Gastroesophageal sphincter (tissue), 4 donors: ENCODE results near the gene PARD6B. TPM values are rescaled to one million over a fixed set of nuclear protein-coding genes. Genes with fewer than 3 reads are reported as not detected.
"Not testable (repeated sequence)": the region's sequence is repeated elsewhere in the genome, so short reads cannot be mapped to it uniquely, and the experiment has no call there.

Source experiments
- ATAC-seq: fragments of 150-250 bp; one replicate; pipeline ENCODE4 v1.9.1; 2016; ENCODE audit warnings: mild to moderate bottlenecking, moderate library complexity
- H3K27ac ChIP-seq, 4 donors: fragments of 200-600 bp; sonication (generic) in 3 of 4; 1 replicate in 3 of 4; 2 replicates in 1 of 4; pipeline ENCODE4 v1.5.1; 2016 to 2019
- H3K27me3 ChIP-seq: fragments of 200-600 bp; sonication (generic); one replicate; pipeline ENCODE4 v1.5.1; 2019
- H3K36me3 ChIP-seq, 2 donors: fragments of 200-600 bp; sonication (generic); one replicate each; pipeline ENCODE4 v1.5.1; 2019; ENCODE audit warnings: control low read depth in 1 of 2
- H3K4me1 ChIP-seq, 3 donors: fragments of 200-600 bp; sonication (generic); 1 replicate in 2 of 3; 2 replicates in 1 of 3; pipeline ENCODE4 v1.5.1; 2016 to 2019; ENCODE audit warnings: control low read depth in 2 of 3
- H3K4me3 ChIP-seq, 2 donors: fragments of 200-600 bp; sonication (generic); one replicate each; pipeline ENCODE4 v1.5.1; 2019; ENCODE audit warnings: mild to moderate bottlenecking in 1 of 2, moderate library complexity in 1 of 2
- H3K9me3 ChIP-seq, 3 donors: fragments of 200-600 bp; sonication (generic); one replicate each; pipeline ENCODE4 v1.5.1; 2017 to 2019; ENCODE audit warnings: control low read depth in 2 of 3
- EP300 ChIP-seq: sonication (generic); formaldehyde crosslinking; IDR thresholded peaks from one replicate; pipeline ENCODE4 v1.6.1; 2017; ENCODE audit warnings: antibody characterized with exemption, mild to moderate bottlenecking
- POLR2A ChIP-seq, 2 donors: fragments of 450-650 bp; IDR thresholded peaks; one replicate each; pipeline ENCODE4 v1.6.1; 2017; ENCODE audit warnings: antibody characterized with exemption in 2 of 2, mild to moderate bottlenecking in 2 of 2, moderate library complexity in 1 of 2
- POLR2AphosphoS5 ChIP-seq: sonication (generic); formaldehyde crosslinking; IDR thresholded peaks from one replicate; pipeline ENCODE4 v1.6.1; 2017; ENCODE audit warnings: antibody characterized with exemption
- WGBS, 2 donors: methylation state at CpG; one replicate each; pipeline ENCODE4 v1.1.5; 2018; ENCODE audit warnings: low coverage in 1 of 2; 5-methylcytosine and 5-hydroxymethylcytosine counted together
- total RNA-seq, 4 donors: library from RNA; depleted of rRNA; stranded (reverse); fragments of >200 nt; gene quantifications; one replicate each; pipeline ENCODE4 v1.1.0, GENCODE V29; 2016
- TF ChIP-seq, protein P1 (sequence below), 4 experiments: fragments of 200-600 bp in 2 of 4; fragments of 450-650 bp in 2 of 4; sonication (generic) in 1 of 4; IDR thresholded peaks; one replicate each; pipeline ENCODE4 v1.5.1; 2017 to 2019; ENCODE audit warnings: antibody characterized with exemption in 4 of 4, mild to moderate bottlenecking in 2 of 4, moderate library complexity in 2 of 4

PARD6B gene
- total RNA-seq, 4 donors from 2014 or later, result 2.4 to 3.8 (median 2.8) TPM

- TF ChIP-seq POLR2AphosphoS5, result peak; percentile 33
- no peak for TF ChIP-seq POLR2A (IDR thresholded peaks at IDR 0.05)
- TF ChIP-seq, protein P1, sequence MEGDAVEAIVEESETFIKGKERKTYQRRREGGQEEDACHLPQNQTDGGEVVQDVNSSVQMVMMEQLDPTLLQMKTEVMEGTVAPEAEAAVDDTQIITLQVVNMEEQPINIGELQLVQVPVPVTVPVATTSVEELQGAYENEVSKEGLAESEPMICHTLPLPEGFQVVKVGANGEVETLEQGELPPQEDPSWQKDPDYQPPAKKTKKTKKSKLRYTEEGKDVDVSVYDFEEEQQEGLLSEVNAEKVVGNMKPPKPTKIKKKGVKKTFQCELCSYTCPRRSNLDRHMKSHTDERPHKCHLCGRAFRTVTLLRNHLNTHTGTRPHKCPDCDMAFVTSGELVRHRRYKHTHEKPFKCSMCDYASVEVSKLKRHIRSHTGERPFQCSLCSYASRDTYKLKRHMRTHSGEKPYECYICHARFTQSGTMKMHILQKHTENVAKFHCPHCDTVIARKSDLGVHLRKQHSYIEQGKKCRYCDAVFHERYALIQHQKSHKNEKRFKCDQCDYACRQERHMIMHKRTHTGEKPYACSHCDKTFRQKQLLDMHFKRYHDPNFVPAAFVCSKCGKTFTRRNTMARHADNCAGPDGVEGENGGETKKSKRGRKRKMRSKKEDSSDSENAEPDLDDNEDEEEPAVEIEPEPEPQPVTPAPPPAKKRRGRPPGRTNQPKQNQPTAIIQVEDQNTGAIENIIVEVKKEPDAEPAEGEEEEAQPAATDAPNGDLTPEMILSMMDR (IDR thresholded peaks at IDR 0.05), result no peak
- H3K27me3 ChIP-seq, result no peaks in the 10 kb centered on the region
- 76 to 82% methylated on average over 2 to 3 of the region's 13 CpGs for WGBS, 2 donors
- ATAC-seq, result no peak
- no peaks in the 10 kb centered on the region for H3K36me3 ChIP-seq
- H3K27ac ChIP-seq, result peak overlapping the region in 1 of 4 donors; percentile 22
- H3K4me3 ChIP-seq, result no peak overlapping the region
- H3K9me3 ChIP-seq, result no peaks in the 10 kb centered on the region
- peaks cover 0 to 16% (median 6%) of the 10 kb centered on the region in 3 donors for H3K4me1 ChIP-seq
These were observed 68.0 kb downstream of the PARD6B start for GRCh38 chr20:50799176-50799889.

DNA sequence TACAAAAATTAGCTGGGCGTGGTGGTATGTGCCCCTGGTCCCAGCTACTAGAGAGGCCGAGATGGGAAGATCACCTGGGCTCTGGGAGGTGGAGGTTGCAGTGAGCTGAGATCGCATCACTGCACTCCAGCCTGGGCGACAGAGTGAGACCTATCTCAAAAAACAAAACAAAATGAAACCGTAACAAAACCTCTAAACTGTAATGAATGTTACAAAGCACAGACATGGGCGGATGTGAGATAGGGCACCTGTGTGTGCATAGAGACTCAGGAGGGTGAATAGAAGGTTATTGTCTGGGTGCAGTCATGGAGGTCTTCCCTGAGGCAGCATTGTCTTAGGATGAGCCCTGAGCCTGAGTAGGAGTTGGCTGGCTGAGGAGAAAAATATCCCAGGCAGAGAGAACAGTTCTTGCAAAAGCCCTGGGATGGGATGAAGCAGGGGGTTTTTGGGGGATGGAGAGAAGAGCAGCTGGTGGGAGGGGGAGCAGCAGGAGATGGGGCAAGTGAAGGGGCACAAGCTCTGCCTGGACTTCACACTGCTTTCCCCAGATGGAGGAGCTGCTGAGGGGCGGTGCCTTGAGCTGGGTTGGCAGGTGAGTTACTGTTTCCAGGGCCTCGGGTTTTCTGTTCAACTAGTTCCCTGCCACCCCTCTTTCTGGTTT is 68.6 kb downstream of the PARD6B start:
- H3K4me1 ChIP-seq, result peaks cover 0 to 11% (median 4%) of the 10 kb centered on the region in 3 donors
- no peaks in the 10 kb centered on the region for H3K36me3 ChIP-seq
- H3K27ac ChIP-seq, result peak overlapping the region in 1 of 4 donors; percentile 5
- H3K27me3 ChIP-seq, result no peaks in the 10 kb centered on the region
- no peak overlapping the region for H3K4me3 ChIP-seq
- 93 to 96% methylated on average over 4 to 6 of the region's 8 CpGs for WGBS, 2 donors
- ATAC-seq, result no peak
- no peaks in the 10 kb centered on the region for H3K9me3 ChIP-seq
- TF ChIP-seq POLR2AphosphoS5 (no peak), EP300 (no peak), POLR2A (IDR thresholded peaks at IDR 0.05) (no peak)
- TF ChIP-seq, protein P1 (IDR thresholded peaks at IDR 0.05), result no peak

DNA sequence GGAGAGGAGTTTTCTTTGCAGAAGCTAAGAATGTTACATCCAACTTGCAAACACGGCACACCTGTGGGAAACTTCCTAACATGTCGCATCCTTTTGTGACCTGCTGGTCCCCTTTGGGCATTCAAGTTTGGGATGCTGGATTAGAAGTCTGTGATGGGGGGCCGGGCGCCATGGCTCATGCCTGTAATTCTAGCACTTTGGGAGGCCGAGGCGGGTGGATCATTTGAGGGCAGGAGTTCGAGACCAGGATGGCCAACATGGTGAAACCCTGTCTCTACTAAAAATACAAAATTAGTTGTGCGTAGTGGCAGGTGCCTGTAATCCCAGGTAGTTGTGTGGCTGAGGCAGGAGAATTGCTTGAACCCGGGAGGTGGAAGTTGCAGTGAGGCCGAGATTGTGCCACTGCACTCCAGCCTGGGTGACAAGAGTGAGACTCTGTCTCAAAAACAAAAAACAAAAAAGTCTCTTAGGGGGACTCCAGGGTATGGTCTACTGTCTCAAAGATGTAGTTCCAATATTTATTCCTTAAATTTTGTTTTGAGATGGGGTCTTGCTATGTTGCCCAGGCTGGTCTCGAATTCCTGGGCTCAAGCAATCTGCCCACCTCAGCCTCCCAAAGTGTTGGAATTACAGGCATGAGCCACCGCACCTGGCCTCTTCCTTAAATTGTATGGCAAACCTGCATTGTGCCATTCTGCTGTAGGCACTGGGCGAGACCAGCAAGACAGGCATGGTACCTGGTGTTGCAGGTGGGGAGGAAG is 69.8 kb downstream of the PARD6B start:
- 95% methylated on average over 7 of the region's 13 CpGs; no CpG with 5 or more reads in 1 of the 2 donors for WGBS, 2 donors
- ATAC-seq, H3K27me3 ChIP-seq, H3K9me3 ChIP-seq, H3K4me3 ChIP-seq, H3K27ac ChIP-seq, H3K36me3 ChIP-seq, H3K4me1 ChIP-seq: not testable (repeated sequence)

DNA sequence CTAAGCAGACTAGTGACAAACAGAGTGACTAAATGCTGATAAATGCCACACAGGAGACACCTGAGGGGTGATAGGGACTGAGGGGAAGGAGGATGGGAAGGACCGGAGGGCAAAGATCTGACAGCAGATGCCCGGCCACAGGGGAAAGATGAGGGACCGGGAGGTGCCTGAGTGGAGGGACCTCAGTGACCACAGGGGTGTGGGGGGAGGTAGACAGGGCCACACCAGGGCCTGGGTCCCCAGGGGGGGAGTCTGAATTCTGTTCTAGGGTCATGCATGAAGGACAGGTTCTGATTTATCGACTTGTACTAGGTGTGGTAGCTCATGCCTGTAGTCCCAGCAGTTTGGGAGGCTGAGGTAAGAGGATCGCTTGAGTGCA is 70.4 kb downstream of the PARD6B start:
- H3K27ac ChIP-seq, result no peak overlapping the region
- no peak for TF ChIP-seq POLR2AphosphoS5
- TF ChIP-seq EP300, result no peak
- TF ChIP-seq POLR2A (IDR thresholded peaks at IDR 0.05), result no peak
- TF ChIP-seq, protein P1 (IDR thresholded peaks at IDR 0.05), result no peak
- no peak for ATAC-seq
- H3K4me1 ChIP-seq, result no peaks in the 10 kb centered on the region
- no peak overlapping the region for H3K4me3 ChIP-seq
- WGBS, 2 donors, result 89 to 90% methylated on average over 4 to 5 of the region's 5 CpGs
- H3K27me3 ChIP-seq, result no peaks in the 10 kb centered on the region
- no peaks in the 10 kb centered on the region for H3K9me3 ChIP-seq
- no peaks in the 10 kb centered on the region for H3K36me3 ChIP-seq

DNA sequence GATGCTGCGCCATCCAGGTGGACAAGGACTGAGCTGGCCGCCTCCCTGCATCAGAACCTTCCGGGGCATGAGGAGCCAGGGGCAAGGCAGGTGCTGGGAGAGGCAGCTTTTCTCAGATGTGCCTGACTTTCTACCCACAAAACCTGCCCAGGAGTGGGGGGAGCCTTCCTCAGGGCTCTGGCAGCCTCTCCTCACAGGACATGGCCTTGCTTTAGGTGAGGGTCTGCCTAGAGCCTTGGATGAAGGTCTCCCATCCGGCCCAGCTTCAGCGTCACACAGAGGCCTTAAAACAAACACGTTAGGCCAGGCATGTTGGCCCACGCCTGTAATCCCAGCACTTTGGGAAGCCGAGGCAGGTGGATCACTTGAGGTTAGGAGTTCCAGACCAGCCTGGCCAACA is 70.9 kb downstream of the PARD6B start:
- TF ChIP-seq, protein P1 (IDR thresholded peaks at IDR 0.05), result no peak
- TF ChIP-seq POLR2A (IDR thresholded peaks at IDR 0.05), result no peak
- no peak for TF ChIP-seq EP300
- TF ChIP-seq POLR2AphosphoS5, result no peak
- H3K27me3 ChIP-seq, result no peaks in the 10 kb centered on the region
- 83% methylated on average over 3 of the region's 8 CpGs; no CpG with 5 or more reads in 1 of the 2 donors for WGBS, 2 donors
- H3K4me3 ChIP-seq, result no peak overlapping the region
- no peak for ATAC-seq
- H3K27ac ChIP-seq, result no peak overlapping the region
- no peaks in the 10 kb centered on the region for H3K4me1 ChIP-seq
- no peaks in the 10 kb centered on the region for H3K36me3 ChIP-seq
- no peaks in the 10 kb centered on the region for H3K9me3 ChIP-seq
